Measurements from ENCODE around the gene AXL.

DNA sequence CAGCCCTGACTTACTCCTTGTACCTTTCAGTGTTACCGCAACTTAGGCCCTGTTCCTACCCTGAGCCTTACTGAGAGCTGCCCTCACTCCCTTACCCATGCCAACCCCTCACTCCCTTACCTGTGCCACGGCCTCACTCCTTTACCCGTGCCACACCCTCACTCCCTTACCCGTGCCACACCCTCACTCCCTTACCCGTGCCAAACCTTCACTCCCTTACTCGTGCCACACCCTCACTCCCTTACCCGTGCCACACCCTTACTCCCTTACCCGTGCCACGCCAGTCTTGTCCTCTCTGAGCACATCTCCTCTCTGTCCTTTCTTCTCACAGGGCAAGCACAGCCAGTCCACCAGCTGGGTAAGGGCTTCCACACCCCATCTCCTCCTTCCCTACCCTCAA is 20.3 kb downstream of the AXL start:
- TF ChIP-seq, protein P1, sequence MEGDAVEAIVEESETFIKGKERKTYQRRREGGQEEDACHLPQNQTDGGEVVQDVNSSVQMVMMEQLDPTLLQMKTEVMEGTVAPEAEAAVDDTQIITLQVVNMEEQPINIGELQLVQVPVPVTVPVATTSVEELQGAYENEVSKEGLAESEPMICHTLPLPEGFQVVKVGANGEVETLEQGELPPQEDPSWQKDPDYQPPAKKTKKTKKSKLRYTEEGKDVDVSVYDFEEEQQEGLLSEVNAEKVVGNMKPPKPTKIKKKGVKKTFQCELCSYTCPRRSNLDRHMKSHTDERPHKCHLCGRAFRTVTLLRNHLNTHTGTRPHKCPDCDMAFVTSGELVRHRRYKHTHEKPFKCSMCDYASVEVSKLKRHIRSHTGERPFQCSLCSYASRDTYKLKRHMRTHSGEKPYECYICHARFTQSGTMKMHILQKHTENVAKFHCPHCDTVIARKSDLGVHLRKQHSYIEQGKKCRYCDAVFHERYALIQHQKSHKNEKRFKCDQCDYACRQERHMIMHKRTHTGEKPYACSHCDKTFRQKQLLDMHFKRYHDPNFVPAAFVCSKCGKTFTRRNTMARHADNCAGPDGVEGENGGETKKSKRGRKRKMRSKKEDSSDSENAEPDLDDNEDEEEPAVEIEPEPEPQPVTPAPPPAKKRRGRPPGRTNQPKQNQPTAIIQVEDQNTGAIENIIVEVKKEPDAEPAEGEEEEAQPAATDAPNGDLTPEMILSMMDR (IDR thresholded peaks at IDR 0.05), result no peak
- no peak for TF ChIP-seq POLR2A (IDR thresholded peaks at IDR 0.05)
